ENCODE data around the gene SH3BP4.

DNA sequence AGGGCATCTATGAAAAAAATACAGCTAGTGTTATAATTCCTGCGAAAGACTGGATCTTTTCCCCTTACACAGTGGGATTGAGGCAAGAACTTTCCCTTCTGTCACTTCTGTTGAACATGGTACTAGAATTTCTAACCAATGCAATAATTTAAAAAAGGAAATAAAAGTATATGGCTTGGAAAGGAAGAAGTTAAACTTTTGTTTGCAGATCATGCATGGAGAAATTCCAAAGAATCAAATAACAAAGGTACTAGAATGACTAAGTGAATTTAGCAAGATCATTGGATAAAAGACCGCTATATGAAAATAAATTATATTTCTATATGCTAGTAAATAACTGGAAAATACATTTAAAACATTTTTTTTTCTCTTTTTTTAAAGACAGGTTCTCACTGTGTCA, 31.0 kb upstream of the SH3BP4 start:
- no peak for TF ChIP-seq CTCF (conservative IDR thresholded peaks at IDR 0.05; ENCODE audit: low read depth, low read length)
- no peak for TF ChIP-seq EZH2 (IDR thresholded peaks at IDR 0.05; ENCODE audit: borderline replicate concordance, low read depth, low read length, poor library complexity, severe bottlenecking)
